ENCODE data around the gene PLEKHF1.
"Not testable (repeated sequence)": the region's sequence is repeated elsewhere in the genome, so short reads cannot be mapped to it uniquely, and the experiment has no call there.

The PLEKHF1 gene

GRCh38 chr19:29668746-29669609 lies 3.7 kb downstream of the PLEKHF1 start:
- Histone ChIP-seq H3K27me3 (ENCODE audit: insufficient read depth, low read depth, severe bottlenecking) (no peaks in the 10 kb centered on the region), H3K9me3 (ENCODE audit: severe bottlenecking) (no peaks in the 10 kb centered on the region), H3K27ac (no peak overlapping the region), H3K4me3 (ENCODE audit: low read depth, low read length) (no peak overlapping the region), H3K36me3 (no peaks in the 10 kb centered on the region)
- DNase-seq = no peak
- TF ChIP-seq CTCF (IDR thresholded peaks at IDR 0.05; ENCODE audit: low read depth, low read length) = peak; percentile 60

GRCh38 chr19:29670255-29670654 lies 5.0 kb downstream of the PLEKHF1 start:
- no peak overlapping the region for H3K27ac ChIP-seq
- no peak overlapping the region for H3K4me3 ChIP-seq (ENCODE audit: low read depth, low read length)
- DNase-seq = no peak
- H3K9me3 ChIP-seq (ENCODE audit: severe bottlenecking) = no peaks in the 10 kb centered on the region
- H3K36me3 ChIP-seq = no peaks in the 10 kb centered on the region
- no peaks in the 10 kb centered on the region for H3K27me3 ChIP-seq (ENCODE audit: insufficient read depth, low read depth, severe bottlenecking)
- TF ChIP-seq CTCF (IDR thresholded peaks at IDR 0.05; ENCODE audit: low read depth, low read length) = no peak

GRCh38 chr19:29671026-29671392 lies 5.7 kb downstream of the PLEKHF1 start:
- H3K27me3 ChIP-seq (ENCODE audit: insufficient read depth, low read depth, severe bottlenecking); DNase-seq; H3K4me3 ChIP-seq (ENCODE audit: low read depth, low read length); H3K27ac ChIP-seq; H3K36me3 ChIP-seq; H3K9me3 ChIP-seq (ENCODE audit: severe bottlenecking): not testable (repeated sequence)

GRCh38 chr19:29671393-29672160 lies 6.3 kb downstream of the PLEKHF1 start:
- Histone ChIP-seq H3K27ac (no peak overlapping the region), H3K4me3 (ENCODE audit: low read depth, low read length) (no peak overlapping the region), H3K36me3 (no peaks in the 10 kb centered on the region), H3K9me3 (ENCODE audit: severe bottlenecking) (no peaks in the 10 kb centered on the region), H3K27me3 (ENCODE audit: insufficient read depth, low read depth, severe bottlenecking) (no peaks in the 10 kb centered on the region)
- DNase-seq = no peak
- peak; percentile 35 for TF ChIP-seq CTCF (IDR thresholded peaks at IDR 0.05; ENCODE audit: low read depth, low read length)

DNA sequence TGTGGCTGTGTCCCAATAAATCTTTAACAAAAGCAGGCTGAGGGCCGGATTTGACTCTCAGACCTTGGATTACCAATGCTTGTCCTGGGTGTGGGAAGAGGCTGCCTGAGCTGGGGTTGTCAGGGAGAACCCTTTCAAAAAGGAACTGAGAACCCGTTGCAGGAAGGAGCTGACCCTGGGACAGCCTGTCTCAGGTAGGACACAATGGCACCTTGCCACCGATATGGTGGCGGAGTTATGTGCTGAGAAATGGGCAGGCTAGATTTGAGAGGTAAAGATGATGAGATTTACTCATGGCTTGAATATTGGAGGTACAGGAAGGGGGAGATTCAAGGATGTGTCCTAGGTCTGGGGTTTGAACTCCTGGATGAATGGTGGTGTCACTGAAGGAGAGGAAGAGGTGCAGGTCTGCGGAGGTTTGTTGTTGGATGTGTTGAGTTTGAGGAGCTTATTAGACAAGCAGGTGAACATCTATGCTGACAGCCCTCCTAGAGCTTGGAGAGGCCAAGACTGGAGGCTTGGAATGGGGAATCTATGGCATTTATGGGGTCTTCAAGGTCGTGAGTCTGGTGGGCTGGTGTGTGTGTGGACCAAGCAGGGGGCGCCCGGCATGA lies 7.2 kb downstream of the PLEKHF1 start:
- Histone ChIP-seq H3K27me3 (ENCODE audit: insufficient read depth, low read depth, severe bottlenecking) (no peaks in the 10 kb centered on the region), H3K9me3 (ENCODE audit: severe bottlenecking) (no peaks in the 10 kb centered on the region), H3K4me3 (ENCODE audit: low read depth, low read length) (no peak overlapping the region), H3K36me3 (no peaks in the 10 kb centered on the region), H3K27ac (no peak overlapping the region)
- TF ChIP-seq CTCF (IDR thresholded peaks at IDR 0.05; ENCODE audit: low read depth, low read length) = no peak
- DNase-seq = no peak

GRCh38 chr19:29672933-29673336 lies 7.7 kb downstream of the PLEKHF1 start:
- H3K27me3 ChIP-seq (ENCODE audit: insufficient read depth, low read depth, severe bottlenecking) = no peaks in the 10 kb centered on the region
- H3K4me3 ChIP-seq (ENCODE audit: low read depth, low read length) = no peak overlapping the region
- no peaks in the 10 kb centered on the region for H3K36me3 ChIP-seq
- DNase-seq = no peak
- TF ChIP-seq CTCF (IDR thresholded peaks at IDR 0.05; ENCODE audit: low read depth, low read length) = no peak
- H3K9me3 ChIP-seq (ENCODE audit: severe bottlenecking) = no peaks in the 10 kb centered on the region
- no peak overlapping the region for H3K27ac ChIP-seq

Measured in WERI-Rb-1 (cell line).